Thymus (tissue), 11 donors: ENCODE measurements around the gene ATPAF1. TPM values are rescaled to one million over a fixed set of nuclear protein-coding genes. Genes with fewer than 3 reads are reported as not detected.
"Not testable (repeated sequence)": the region's sequence is repeated elsewhere in the genome, so short reads cannot be mapped to it uniquely, and the experiment has no call there.

Source experiments
- DNase-seq, 9 donors: peaks; one replicate each; pipeline ENCODE4 v3.0.0-alpha.2; 2013; ENCODE audit warnings: low spot score in 9 of 9, low read depth in 6 of 9, missing footprints in 1 of 9
- H3K27ac ChIP-seq, 2 donors: one replicate each; pipeline ENCODE4 v1.5.1; 2013; ENCODE audit warnings: control low read depth in 1 of 2, low read depth in 1 of 2, low read length in 1 of 2, mild to moderate bottlenecking in 1 of 2, moderate library complexity in 1 of 2
- H3K27me3 ChIP-seq, 2 donors: one replicate each; pipeline ENCODE4 v1.5.1; 2013; ENCODE audit warnings: low read length in 1 of 2; ENCODE audit not compliant: control insufficient read depth in 2 of 2, insufficient read depth in 1 of 2
- H3K36me3 ChIP-seq, 2 donors: one replicate each; pipeline ENCODE4 v1.5.1; 2013; ENCODE audit warnings: low read length in 1 of 2, mild to moderate bottlenecking in 1 of 2, moderate library complexity in 1 of 2; ENCODE audit not compliant: control insufficient read depth in 2 of 2, insufficient read depth in 2 of 2
- H3K4me1 ChIP-seq, 2 donors: one replicate each; pipeline ENCODE4 v1.5.1; 2013; ENCODE audit warnings: low read length in 2 of 2; ENCODE audit not compliant: control insufficient read depth in 2 of 2, insufficient read depth in 2 of 2
- H3K4me3 ChIP-seq, 2 donors: one replicate each; pipeline ENCODE4 v1.5.1; 2013; ENCODE audit warnings: low read length in 2 of 2, control low read depth in 1 of 2, mild to moderate bottlenecking in 1 of 2
- H3K9me3 ChIP-seq, 2 donors: one replicate each; pipeline ENCODE4 v1.5.1; 2013; ENCODE audit warnings: low read length in 1 of 2, mild to moderate bottlenecking in 1 of 2; ENCODE audit not compliant: control insufficient read depth in 2 of 2, insufficient read depth in 1 of 2
- WGBS: extraction: QIAGEN DNeasy Blood & Tissue Kit; methylation state at CpG from one replicate; pipeline ENCODE4 v1.1.7; 2013; 5-methylcytosine and 5-hydroxymethylcytosine counted together
- polyA plus RNA-seq: library from polyadenylated mRNA; stranded (reverse); fragments of 200-250 nt; gene quantifications from one replicate; pipeline ENCODE4 v1.2.3, GENCODE V29; 2013
- total RNA-seq: library from RNA; stranded (reverse); fragments of 120-200 nt; gene quantifications from one replicate; pipeline ENCODE4 v1.2.4, GENCODE V29; 2013
- donor health status: healthy.

ATPAF1 gene
- total and polyA plus RNA-seq, 2 donors, result 34.6 to 53.4 TPM

GRCh38 chr1:46675549-46676314 lies 7.6 kb upstream of the ATPAF1 start:
- peaks cover 11 to 16% of the 10 kb centered on the region in 2 donors for H3K4me1 ChIP-seq
- H3K9me3 ChIP-seq, result no peaks in the 10 kb centered on the region
- 96% methylated on average over 1 of the region's 1 CpG for WGBS
- no peak overlapping the region for H3K4me3 ChIP-seq
- DNase-seq, result peak in 1 of 9 donors; percentile 71
- peaks cover 27 to 44% of the 10 kb centered on the region in 2 donors for H3K36me3 ChIP-seq
- no peaks in the 10 kb centered on the region for H3K27me3 ChIP-seq
- peak overlapping the region; percentile 74 to 86 for H3K27ac ChIP-seq

- WGBS, result 70% methylated on average over 4 of the region's 4 CpGs
- peaks cover 15 to 28% of the 10 kb centered on the region in 2 donors for H3K36me3 ChIP-seq
- no peak overlapping the region for H3K27ac ChIP-seq
Measured at GRCh38 chr1:46673749-46674182, 5.6 kb upstream of the ATPAF1 start.

GRCh38 chr1:46672696-46673095 lies 4.5 kb upstream of the ATPAF1 start:
- no peak overlapping the region for H3K27ac ChIP-seq
- no peaks in the 10 kb centered on the region for H3K9me3 ChIP-seq
- peaks cover 11 to 23% of the 10 kb centered on the region in 2 donors for H3K4me1 ChIP-seq
- DNase-seq, result no peak
- H3K36me3 ChIP-seq, result peaks cover 10 to 22% of the 10 kb centered on the region in 2 donors
- no peak overlapping the region for H3K4me3 ChIP-seq
- 85% methylated on average over 8 of the region's 8 CpGs for WGBS
- no peaks in the 10 kb centered on the region for H3K27me3 ChIP-seq

More at GRCh38 chr1:46673749-46674182, 5.6 kb upstream of the ATPAF1 start:
- no peak overlapping the region for H3K4me3 ChIP-seq
- no peaks in the 10 kb centered on the region for H3K9me3 ChIP-seq
- no peak for DNase-seq
- H3K27me3 ChIP-seq, result no peaks in the 10 kb centered on the region
- peaks cover 11 to 18% of the 10 kb centered on the region in 2 donors for H3K4me1 ChIP-seq

GRCh38 chr1:46671554-46671953 lies 3.4 kb upstream of the ATPAF1 start, which contains the start of gene TEX38:
TEX38 (plus strand) TSS chr1:46671854; CDS start chr1:46671935, 81 bp downstream.
- Histone ChIP-seq H3K36me3 (peaks cover 6 to 12% of the 10 kb centered on the region in 2 donors), H3K27ac (no peak within 1 kb of the TSS), H3K4me1 (peaks cover 15 to 24% of the 10 kb centered on the region in 2 donors), H3K27me3 (no peaks in the 10 kb centered on the region), H3K9me3 (no peaks in the 10 kb centered on the region), H3K4me3 (no peak within 1 kb of the TSS)
- no peak for DNase-seq
- 97% methylated on average over 3 of the region's 3 CpGs for WGBS

GRCh38 chr1:46670134-46670533 lies 2.0 kb upstream of the ATPAF1 start:
- Histone ChIP-seq H3K9me3 (no peaks in the 10 kb centered on the region), H3K4me3 (no peak overlapping the region), H3K27me3 (no peaks in the 10 kb centered on the region), H3K27ac (no peak overlapping the region), H3K36me3 (peaks cover 6 to 17% of the 10 kb centered on the region in 2 donors), H3K4me1 (peaks cover 16 to 18% of the 10 kb centered on the region in 2 donors)
- no peak for DNase-seq
- 95% methylated on average over 1 of the region's 1 CpG for WGBS

GRCh38 chr1:46665983-46666382 lies 2.2 kb downstream of the ATPAF1 start:
- peaks cover 16 to 18% of the 10 kb centered on the region in 2 donors for H3K4me1 ChIP-seq
- H3K36me3 ChIP-seq, result peaks cover 9 to 19% of the 10 kb centered on the region in 2 donors
- H3K27me3 ChIP-seq, result no peaks in the 10 kb centered on the region
- H3K9me3 ChIP-seq, result no peaks in the 10 kb centered on the region
- no peak overlapping the region for H3K4me3 ChIP-seq
- WGBS, result 72% methylated on average over 2 of the region's 2 CpGs
- H3K27ac ChIP-seq, result no peak overlapping the region
- DNase-seq, result no peak

GRCh38 chr1:46662919-46663318 lies 5.2 kb downstream of the ATPAF1 start:
- not testable (repeated sequence) for DNase-seq, H3K4me3 ChIP-seq, H3K9me3 ChIP-seq, H3K27ac ChIP-seq, H3K27me3 ChIP-seq
- H3K4me1 ChIP-seq, result peaks cover 12 to 16% of the 10 kb centered on the region in 2 donors
- 98% methylated on average over 4 of the region's 5 CpGs for WGBS
- H3K36me3 ChIP-seq, result peaks cover 13 to 27% of the 10 kb centered on the region in 2 donors

GRCh38 chr1:46660116-46660515 lies 8.0 kb downstream of the ATPAF1 start:
- 97% methylated on average over 5 of the region's 5 CpGs for WGBS
- not testable (repeated sequence) for H3K4me1 ChIP-seq, H3K9me3 ChIP-seq, H3K27ac ChIP-seq, H3K4me3 ChIP-seq, DNase-seq, H3K27me3 ChIP-seq
- H3K36me3 ChIP-seq, result peaks cover 18 to 32% of the 10 kb centered on the region in 2 donors

- WGBS, result 92% methylated on average over 2 of the region's 2 CpGs
- peaks cover 19 to 32% of the 10 kb centered on the region in 2 donors for H3K36me3 ChIP-seq
Measured at GRCh38 chr1:46659307-46659870, 8.8 kb downstream of the ATPAF1 start.

More at GRCh38 chr1:46659307-46659870, 8.8 kb downstream of the ATPAF1 start:
- Histone ChIP-seq H3K27ac (no peak overlapping the region), H3K4me3 (no peak overlapping the region), H3K4me1 (no peaks in the 10 kb centered on the region), H3K27me3 (no peaks in the 10 kb centered on the region), H3K9me3 (no peaks in the 10 kb centered on the region)
- no peak for DNase-seq
